Osteoblast (primary cell): ENCODE results near the gene WDR88. TPM values are rescaled to one million over a fixed set of nuclear protein-coding genes. Genes with fewer than 3 reads are reported as not detected.
"Not testable (repeated sequence)": the region's sequence is repeated elsewhere in the genome, so short reads cannot be mapped to it uniquely, and the experiment has no call there.

Experiments used
- DNase-seq: peaks from one replicate; pipeline ENCODE4 v3.0.0; 2011; ENCODE audit warnings: low spot score, mixed read lengths; ENCODE audit not compliant: insufficient read length; ENCODE audit errors: missing footprints
- H2AFZ ChIP-seq: 2 replicates; pipeline ENCODE4 v1.6.0; 2011; ENCODE audit warnings: mild to moderate bottlenecking, low read length
- H3K27ac ChIP-seq: 2 replicates; pipeline ENCODE4 v1.5.1; 2011; ENCODE audit warnings: mild to moderate bottlenecking, low read depth, low read length, moderate library complexity
- H3K27me3 ChIP-seq: 2 replicates; pipeline ENCODE4 v1.6.0; 2012; ENCODE audit warnings: mild to moderate bottlenecking, control low read depth, inconsistent platforms, low read length, moderate library complexity; ENCODE audit not compliant: insufficient read depth
- H3K36me3 ChIP-seq: 2 replicates; pipeline ENCODE4 v1.5.1; 2011; ENCODE audit warnings: mild to moderate bottlenecking, low read length, control low read depth, moderate library complexity; ENCODE audit not compliant: insufficient read depth
- H3K4me1 ChIP-seq: 2 replicates; pipeline ENCODE4 v1.5.1; 2011; ENCODE audit warnings: mild to moderate bottlenecking, low read length, control low read depth, moderate library complexity; ENCODE audit not compliant: insufficient read depth
- H3K4me2 ChIP-seq: 2 replicates; pipeline ENCODE4 v1.6.0; 2011; ENCODE audit warnings: mild to moderate bottlenecking, low read length; ENCODE audit not compliant: insufficient read depth
- H3K4me3 ChIP-seq: fragments of 200-600 bp; sonication (generic); 3 replicates; pipeline ENCODE4 v1.5.1; 2012; ENCODE audit warnings: mild to moderate bottlenecking, low read length, inconsistent platforms; ENCODE audit not compliant: insufficient read depth
- H3K79me2 ChIP-seq: 2 replicates; pipeline ENCODE4 v1.6.0; 2012; ENCODE audit warnings: mild to moderate bottlenecking, low read length, control low read depth, inconsistent platforms; ENCODE audit not compliant: insufficient read depth
- H3K9me3 ChIP-seq: 2 replicates; pipeline ENCODE4 v1.5.1; 2011; ENCODE audit warnings: low read depth, low read length, control low read depth
- H4K20me1 ChIP-seq: 2 replicates; pipeline ENCODE4 v1.6.0; 2012; ENCODE audit warnings: mild to moderate bottlenecking, low read length, control low read depth; ENCODE audit not compliant: insufficient read depth
- CTCF ChIP-seq: IDR thresholded peaks from 2 replicates; pipeline ENCODE4 v1.5.1; 2011; ENCODE audit warnings: mild to moderate bottlenecking, low read depth, low read length, moderate library complexity; ENCODE audit errors: extremely low read depth
- total RNA-seq: library from RNA; depleted of rRNA; stranded (reverse); fragments of >200 nt; gene quantifications from 2 replicates; pipeline ENCODE4 v1.2.3, GENCODE V29; 2012

WDR88 gene
- total RNA-seq, 1 donor = not detected

GRCh38 chr19:33220115-33220514 is 88.2 kb downstream of the WDR88 start:
- no peaks in the 10 kb centered on the region for H4K20me1 ChIP-seq
- no peak overlapping the region for H3K27ac ChIP-seq
- no peaks in the 10 kb centered on the region for H3K36me3 ChIP-seq
- peaks cover 22% of the 10 kb centered on the region for H3K27me3 ChIP-seq
- H3K4me1 ChIP-seq = no peaks in the 10 kb centered on the region
- no peak for TF ChIP-seq CTCF
- no peaks in the 10 kb centered on the region for H3K9me3 ChIP-seq
- H3K4me3 ChIP-seq = no peak overlapping the region
- H3K4me2 ChIP-seq = no peak overlapping the region
- DNase-seq = no peak
- no peaks in the 10 kb centered on the region for H3K79me2 ChIP-seq
- H2AFZ ChIP-seq = no peak overlapping the region

GRCh38 chr19:33220735-33221134 is 88.8 kb downstream of the WDR88 start:
- peaks cover 27% of the 10 kb centered on the region for H3K27me3 ChIP-seq
- H3K4me1 ChIP-seq = no peaks in the 10 kb centered on the region
- no peak overlapping the region for H3K27ac ChIP-seq
- TF ChIP-seq CTCF = no peak
- no peak overlapping the region for H3K4me3 ChIP-seq
- H3K4me2 ChIP-seq = no peak overlapping the region
- no peaks in the 10 kb centered on the region for H3K36me3 ChIP-seq
- DNase-seq = no peak
- H2AFZ ChIP-seq = no peak overlapping the region
- H3K9me3 ChIP-seq = no peaks in the 10 kb centered on the region
- no peaks in the 10 kb centered on the region for H4K20me1 ChIP-seq
- no peaks in the 10 kb centered on the region for H3K79me2 ChIP-seq

- H3K4me2 ChIP-seq = no peak overlapping the region
- H3K4me1 ChIP-seq = no peaks in the 10 kb centered on the region
- no peak overlapping the region for H3K27ac ChIP-seq
- no peak for DNase-seq
- no peaks in the 10 kb centered on the region for H4K20me1 ChIP-seq
- no peak overlapping the region for H2AFZ ChIP-seq
- TF ChIP-seq CTCF = no peak
- H3K4me3 ChIP-seq = no peak overlapping the region
- peaks cover 36% of the 10 kb centered on the region for H3K27me3 ChIP-seq
- H3K79me2 ChIP-seq = no peaks in the 10 kb centered on the region
- H3K36me3 ChIP-seq = no peaks in the 10 kb centered on the region
- no peaks in the 10 kb centered on the region for H3K9me3 ChIP-seq
Measured at GRCh38 chr19:33221638-33222037, 89.7 kb downstream of the WDR88 start.

- peaks cover 40% of the 10 kb centered on the region for H3K27me3 ChIP-seq
- not testable (repeated sequence) for H2AFZ ChIP-seq, H3K4me3 ChIP-seq
Measured at GRCh38 chr19:33222255-33222654, 90.3 kb downstream of the WDR88 start.

More at GRCh38 chr19:33222255-33222654, 90.3 kb downstream of the WDR88 start:
- not testable (repeated sequence) for H3K79me2 ChIP-seq, H3K4me2 ChIP-seq, H3K4me1 ChIP-seq, H3K36me3 ChIP-seq, H4K20me1 ChIP-seq, H3K27ac ChIP-seq, DNase-seq, H3K9me3 ChIP-seq
